IgD-negative memory B cell (primary cell): Measurements from ENCODE around the gene LDHD. TPM values are rescaled to one million over a fixed set of nuclear protein-coding genes. Genes with fewer than 3 reads are reported as not detected.
"Not testable (repeated sequence)": the region's sequence is repeated elsewhere in the genome, so short reads cannot be mapped to it uniquely, and the experiment has no call there.

ENCODE experiments used
- H3K27ac Mint-ChIP-seq, 3 donors: one replicate each; pipeline ENCODE4 v1.8.0; 2020 to 2022; ENCODE audit warnings: mild to moderate bottlenecking in 3 of 3, mixed read lengths in 3 of 3, moderate library complexity in 1 of 3
- H3K27me3 Mint-ChIP-seq: one replicate; pipeline ENCODE4 v1.8.0; 2021; ENCODE audit warnings: mixed read lengths
- H3K36me3 Mint-ChIP-seq: one replicate; pipeline ENCODE4 v1.8.0; 2020; ENCODE audit warnings: mild to moderate bottlenecking, mixed read lengths
- H3K4me1 Mint-ChIP-seq, 3 donors: one replicate each; pipeline ENCODE4 v1.8.0; 2020 to 2022; ENCODE audit warnings: mixed read lengths in 3 of 3, mild to moderate bottlenecking in 1 of 3
- H3K4me3 Mint-ChIP-seq, 4 donors: one replicate each; pipeline ENCODE4 v1.8.0; 2020 to 2022; ENCODE audit warnings: mild to moderate bottlenecking in 4 of 4, mixed read lengths in 4 of 4, moderate library complexity in 3 of 4
- H3K9me3 Mint-ChIP-seq, 3 donors: one replicate each; pipeline ENCODE4 v1.8.0; 2020 to 2021; ENCODE audit warnings: mixed read lengths in 3 of 3, mild to moderate bottlenecking in 1 of 3
- polyA plus RNA-seq: library from polyadenylated mRNA; unstranded; fragments of 300-500 nt; fragmentation: Illumina TruSeq; gene quantifications from one replicate; pipeline ENCODE4 v1.2.3, GENCODE V29; 2021

The LDHD gene
- polyA plus RNA-seq: not detected

GRCh38 chr16:75116081-75116910, at the start of gene LDHD:
TSS of gene LDHD (minus strand) at chr16:75116780. CDS start at chr16:75116720, 60 bp downstream.
- H3K4me1 Mint-ChIP-seq: peaks cover 0 to 2% (median 1%) of the 10 kb centered on the region in 3 donors
- no peak within 1 kb of the TSS for H3K27ac Mint-ChIP-seq
- peaks cover 1% of the 10 kb centered on the region for H3K36me3 Mint-ChIP-seq
- H3K27me3 Mint-ChIP-seq: peaks cover 20% of the 10 kb centered on the region
- no peak within 1 kb of the TSS for H3K4me3 Mint-ChIP-seq
- H3K9me3 Mint-ChIP-seq: peaks cover 0 to under 1% (median under 1%) of the 10 kb centered on the region in 3 donors

- Mint-ChIP-seq H3K4me1 (no peaks in the 10 kb centered on the region), H3K27me3 (no peaks in the 10 kb centered on the region), H3K9me3 (peaks cover 0 to 2% (median 0%) of the 10 kb centered on the region in 3 donors), H3K36me3 (peaks cover 24% of the 10 kb centered on the region), H3K4me3 (no peak overlapping the region), H3K27ac (no peak overlapping the region)
Measured at GRCh38 chr16:75160386-75160785, 43.8 kb upstream of the LDHD start.

- Mint-ChIP-seq H3K4me1 (peaks cover 10 to 18% (median 12%) of the 10 kb centered on the region in 3 donors), H3K4me3 (peak overlapping the region in 2 of 4 donors; percentile 13 to 76), H3K36me3 (peaks cover 25% of the 10 kb centered on the region), H3K27ac (peak overlapping the region in 1 of 3 donors; percentile 70), H3K9me3 (peaks cover 7 to 21% (median 7%) of the 10 kb centered on the region in 3 donors), H3K27me3 (no peaks in the 10 kb centered on the region)
Measured at GRCh38 chr16:75152635-75153034, 36.1 kb upstream of the LDHD start.

- H3K9me3 Mint-ChIP-seq: peaks cover 7 to 21% (median 7%) of the 10 kb centered on the region in 3 donors
- peaks cover 13 to 18% (median 13%) of the 10 kb centered on the region in 3 donors for H3K4me1 Mint-ChIP-seq
- no peaks in the 10 kb centered on the region for H3K27me3 Mint-ChIP-seq
- peak overlapping the region in 2 of 4 donors; percentile 49 to 76 for H3K4me3 Mint-ChIP-seq
- H3K36me3 Mint-ChIP-seq: peaks cover 23% of the 10 kb centered on the region
- peak overlapping the region in 1 of 3 donors; percentile 70 for H3K27ac Mint-ChIP-seq
Measured at GRCh38 chr16:75151798-75152197, 35.2 kb upstream of the LDHD start.

- Mint-ChIP-seq H3K27me3 (peaks cover 1% of the 10 kb centered on the region), H3K27ac (peak within 1 kb of the TSS; percentile 76 to 94 (median 93)), H3K4me3 (peak within 1 kb of the TSS; percentile 84 to 96 (median 94)), H3K4me1 (peaks cover 13 to 18% (median 13%) of the 10 kb centered on the region in 3 donors), H3K9me3 (peaks cover 7 to 21% (median 7%) of the 10 kb centered on the region in 3 donors), H3K36me3 (peaks cover 14% of the 10 kb centered on the region)
Measured at GRCh38 chr16:75148311-75149195, 32.0 kb upstream of the LDHD start, which contains the start of gene ZFP1. TSS of gene ZFP1 (plus strand) at chr16:75148524. CDS start at chr16:75152952, 4,428 bp downstream.

- Mint-ChIP-seq H3K4me3 (peak overlapping the region; percentile 84 to 96 (median 94)), H3K36me3 (peaks cover 14% of the 10 kb centered on the region), H3K27ac (peak overlapping the region; percentile 50 to 94 (median 93)), H3K27me3 (peaks cover 1% of the 10 kb centered on the region), H3K9me3 (peaks cover 7 to 19% (median 7%) of the 10 kb centered on the region in 3 donors), H3K4me1 (peaks cover 13 to 18% (median 13%) of the 10 kb centered on the region in 3 donors)
Measured at GRCh38 chr16:75147968-75148310, 31.4 kb upstream of the LDHD start.

GRCh38 chr16:75143941-75144340, 27.4 kb upstream of the LDHD start:
- H3K27ac Mint-ChIP-seq: no peak overlapping the region
- H3K4me1 Mint-ChIP-seq: peaks cover 2 to 9% (median 6%) of the 10 kb centered on the region in 3 donors
- H3K36me3 Mint-ChIP-seq: no peaks in the 10 kb centered on the region
- peaks cover 0 to 1% (median 0%) of the 10 kb centered on the region in 3 donors for H3K9me3 Mint-ChIP-seq
- H3K4me3 Mint-ChIP-seq: no peak overlapping the region
- peaks cover 1% of the 10 kb centered on the region for H3K27me3 Mint-ChIP-seq

- H3K4me3 Mint-ChIP-seq: peak overlapping the region in 1 of 4 donors; percentile 24
- H3K27ac Mint-ChIP-seq: no peak overlapping the region
- H3K9me3 Mint-ChIP-seq: peaks cover 0 to 1% (median 0%) of the 10 kb centered on the region in 3 donors
- H3K27me3 Mint-ChIP-seq: peaks cover 3% of the 10 kb centered on the region
- peaks cover 2 to 8% (median 3%) of the 10 kb centered on the region in 3 donors for H3K4me1 Mint-ChIP-seq
- H3K36me3 Mint-ChIP-seq: no peaks in the 10 kb centered on the region
Measured at GRCh38 chr16:75139498-75139897, 22.9 kb upstream of the LDHD start.

GRCh38 chr16:75138636-75139035, 22.1 kb upstream of the LDHD start:
- Mint-ChIP-seq H3K27ac (peak overlapping the region in 1 of 3 donors; percentile 1), H3K4me1 (peaks cover 2 to 8% (median 3%) of the 10 kb centered on the region in 3 donors), H3K9me3 (peaks cover 0 to 1% (median 0%) of the 10 kb centered on the region in 3 donors), H3K4me3 (no peak overlapping the region), H3K27me3 (peaks cover 3% of the 10 kb centered on the region), H3K36me3 (no peaks in the 10 kb centered on the region)

GRCh38 chr16:75138233-75138632, 21.7 kb upstream of the LDHD start:
- Mint-ChIP-seq H3K4me3 (no peak overlapping the region), H3K27ac (peak overlapping the region in 1 of 3 donors; percentile 1), H3K4me1 (peaks cover 2 to 8% (median 3%) of the 10 kb centered on the region in 3 donors)

GRCh38 chr16:75131081-75131480, 14.5 kb upstream of the LDHD start:
- no peak overlapping the region for H3K27ac Mint-ChIP-seq
- H3K9me3 Mint-ChIP-seq: peaks cover 0 to 12% (median 2%) of the 10 kb centered on the region in 3 donors
- H3K27me3 Mint-ChIP-seq: peaks cover 7% of the 10 kb centered on the region
- no peaks in the 10 kb centered on the region for H3K4me1 Mint-ChIP-seq
- no peaks in the 10 kb centered on the region for H3K36me3 Mint-ChIP-seq
- H3K4me3 Mint-ChIP-seq: no peak overlapping the region

More at GRCh38 chr16:75138233-75138632, 21.7 kb upstream of the LDHD start:
- H3K9me3 Mint-ChIP-seq: peaks cover 0 to 1% (median 0%) of the 10 kb centered on the region in 3 donors
- peaks cover 3% of the 10 kb centered on the region for H3K27me3 Mint-ChIP-seq
- no peaks in the 10 kb centered on the region for H3K36me3 Mint-ChIP-seq

GRCh38 chr16:75130150-75130771, 13.7 kb upstream of the LDHD start:
- Mint-ChIP-seq H3K9me3 (peaks cover 0 to 12% (median 2%) of the 10 kb centered on the region in 3 donors), H3K4me3 (no peak overlapping the region), H3K27me3 (peaks cover 7% of the 10 kb centered on the region), H3K36me3 (no peaks in the 10 kb centered on the region), H3K4me1 (no peaks in the 10 kb centered on the region), H3K27ac (peak overlapping the region in 1 of 3 donors; percentile 14)

GRCh38 chr16:75129421-75130149, 13.0 kb upstream of the LDHD start:
- not testable (repeated sequence) for H3K4me3 Mint-ChIP-seq, H3K4me1 Mint-ChIP-seq, H3K27me3 Mint-ChIP-seq, H3K36me3 Mint-ChIP-seq, H3K27ac Mint-ChIP-seq
- H3K9me3 Mint-ChIP-seq: peaks cover 1 to 12% (median 2%) of the 10 kb centered on the region in 3 donors
